GM18951 (cell line): Measurements from ENCODE around the gene SSUH2.

ENCODE experiments used
- POLR2A ChIP-seq: IDR thresholded peaks from 4 replicates; pipeline ENCODE4 v1.6.1; 2011; ENCODE audit warnings: mild to moderate bottlenecking; ENCODE audit not compliant: insufficient read length, insufficient read depth; ENCODE audit errors: extremely low read depth
- in situ Hi-C: fragments of 300-500 bp; cut with MboI; formaldehyde crosslinking; loops from one replicate; pipeline ENCODE4 v1.12.0; 2022; ENCODE audit warnings: low sequenced_read_pairs, mixed read lengths, inconsistent platforms; ENCODE audit not compliant: unreplicated experiment

Gene SSUH2

GRCh38 chr3:8653800-8654408 lies 9.3 kb upstream of the SSUH2 start:
- in situ Hi-C loops = no loop called here
- no peak for TF ChIP-seq POLR2A

GRCh38 chr3:8652324-8652987 lies 7.9 kb upstream of the SSUH2 start:
- in situ Hi-C loops = no loop called here
- no peak for TF ChIP-seq POLR2A

GRCh38 chr3:8651418-8652323 lies 7.1 kb upstream of the SSUH2 start:
- no peak for TF ChIP-seq POLR2A
- in situ Hi-C loops = no loop called here

DNA sequence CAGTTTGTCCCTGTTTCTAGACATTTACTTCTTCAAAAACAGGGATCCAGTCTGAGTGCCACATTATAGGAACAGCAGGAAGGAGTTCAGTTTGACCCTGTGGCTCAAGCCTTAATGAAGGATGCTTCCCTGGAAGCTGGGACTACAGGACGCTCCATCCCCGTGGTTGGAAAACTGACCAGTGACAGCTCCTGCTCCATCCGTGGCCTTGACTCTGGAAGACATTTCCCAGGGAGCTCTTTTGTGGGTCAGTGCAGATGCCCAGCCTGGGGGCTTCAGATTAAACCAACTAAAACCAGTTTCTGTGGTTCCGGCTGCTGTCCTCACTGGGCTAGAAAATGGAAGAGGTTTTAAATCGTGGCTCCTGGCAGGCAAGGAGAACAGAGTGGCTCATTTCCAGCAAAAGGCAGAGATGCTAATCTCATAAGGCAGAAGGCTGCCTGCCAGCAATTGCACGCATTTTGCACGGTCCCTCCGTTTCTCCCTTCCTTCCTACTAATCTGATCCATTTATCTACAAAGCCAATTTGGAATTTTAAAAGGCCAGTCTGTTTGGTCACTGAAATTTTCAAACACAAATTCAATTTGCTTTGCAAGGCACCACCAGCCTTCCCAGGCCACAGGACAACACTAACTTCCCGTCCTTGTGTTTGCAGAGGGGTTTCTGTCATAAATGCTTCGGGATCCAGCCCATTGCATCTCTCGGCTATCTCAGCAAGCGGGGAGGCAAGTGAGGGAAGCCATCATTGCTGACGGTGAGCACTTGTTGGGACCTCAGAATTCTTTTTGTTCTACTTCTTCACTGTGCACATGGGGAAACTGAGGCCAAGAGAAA lies 6.2 kb upstream of the SSUH2 start:
- in situ Hi-C loops = no loop called here
- TF ChIP-seq POLR2A = no peak

GRCh38 chr3:8649757-8650156 lies 5.2 kb upstream of the SSUH2 start:
- TF ChIP-seq POLR2A = no peak
- in situ Hi-C loops = no loop called here

- in situ Hi-C loops = no loop called here
- no peak for TF ChIP-seq POLR2A
Measured at GRCh38 chr3:8648909-8649741, 4.5 kb upstream of the SSUH2 start.

DNA sequence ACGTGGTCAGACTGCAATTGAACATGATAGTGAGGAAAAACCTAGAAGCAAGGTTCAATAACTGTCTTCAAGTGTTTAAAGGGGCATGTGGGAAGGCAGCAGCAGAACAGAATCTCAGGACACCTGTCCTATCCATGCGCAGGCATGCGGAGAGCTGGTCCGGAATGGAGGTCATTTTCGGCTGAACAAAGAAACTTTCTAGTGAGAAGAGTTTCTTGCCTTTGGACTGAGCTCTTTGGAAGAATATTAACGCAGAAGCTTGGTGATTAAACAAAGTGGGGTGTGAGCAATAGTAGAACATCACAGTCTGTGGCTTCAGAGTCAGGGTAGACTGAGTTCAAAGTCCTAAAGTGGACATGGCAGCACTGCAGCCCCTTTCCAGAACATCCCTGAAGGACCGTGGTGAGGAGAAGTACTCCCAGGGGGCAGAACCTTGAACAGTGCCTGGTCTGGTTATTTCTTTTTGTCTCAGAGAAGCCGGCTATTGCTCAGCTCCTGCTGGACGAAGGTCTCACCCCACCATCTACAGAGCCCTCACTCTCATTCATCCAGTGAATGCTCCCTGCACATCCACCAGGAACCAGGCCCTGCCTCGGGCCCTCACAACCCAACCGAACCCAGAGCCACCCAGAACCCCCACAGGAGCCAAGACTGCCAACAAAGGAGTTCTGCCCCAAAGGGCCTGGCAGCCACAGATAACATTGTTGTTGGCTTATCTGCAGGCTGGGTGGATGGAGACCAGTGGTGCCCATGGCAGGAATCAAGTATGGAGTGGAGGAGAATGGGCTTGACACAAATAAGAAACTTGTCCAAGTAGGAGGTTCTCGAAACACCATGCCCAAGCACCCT lies 2.8 kb upstream of the SSUH2 start:
- in situ Hi-C loops = no loop called here
- TF ChIP-seq POLR2A = no peak

DNA sequence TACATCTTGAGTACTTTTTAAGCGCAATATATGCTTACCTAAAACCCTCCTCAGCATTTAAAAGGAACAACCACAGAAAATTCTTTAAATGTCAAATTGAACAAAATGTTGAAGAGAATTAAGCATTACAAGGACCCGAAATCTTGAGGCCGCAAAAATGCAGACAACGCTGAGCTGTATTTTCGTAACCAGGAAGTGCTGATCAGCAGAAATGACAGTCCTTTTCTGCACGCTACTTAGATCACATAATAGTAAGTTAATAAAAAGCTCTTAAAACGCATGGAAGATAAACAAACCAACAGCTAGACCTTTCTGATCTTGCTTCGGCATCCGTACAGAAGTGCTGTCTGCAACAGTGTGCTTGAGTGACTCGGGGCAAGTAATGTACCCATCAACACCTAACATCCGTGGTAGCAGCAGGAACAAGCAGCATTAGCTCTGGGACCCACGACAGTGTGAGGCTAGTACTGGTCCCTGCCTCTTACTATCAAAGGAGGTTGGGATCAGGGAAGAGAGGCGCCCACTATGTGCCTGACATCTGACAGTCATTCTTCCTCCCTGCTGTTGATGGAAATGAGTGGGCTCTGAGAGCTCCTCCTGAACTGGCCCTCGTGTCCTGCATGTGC lies 1.8 kb upstream of the SSUH2 start:
- TF ChIP-seq POLR2A = no peak
- in situ Hi-C loops = no loop called here

DNA sequence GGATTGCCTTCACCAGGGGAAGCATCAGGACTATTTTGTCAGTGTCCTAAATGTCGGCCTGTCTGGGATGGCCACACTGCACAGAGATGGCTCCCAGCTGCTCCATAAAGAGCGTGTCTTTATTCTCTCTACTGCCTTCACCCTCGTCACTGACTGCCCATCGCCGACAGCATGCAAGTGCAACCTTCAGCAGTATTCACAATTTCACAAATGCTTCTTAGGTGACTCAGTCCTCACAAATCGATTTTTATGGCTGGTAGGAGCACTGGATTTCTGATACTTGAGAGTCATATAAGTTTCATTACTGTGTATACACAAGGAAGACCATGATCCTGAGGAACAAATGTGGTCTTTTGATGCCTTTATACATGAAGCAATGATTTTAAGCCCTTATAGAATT lies 1.1 kb upstream of the SSUH2 start:
- TF ChIP-seq POLR2A = no peak
- in situ Hi-C loops = no loop called here

DNA sequence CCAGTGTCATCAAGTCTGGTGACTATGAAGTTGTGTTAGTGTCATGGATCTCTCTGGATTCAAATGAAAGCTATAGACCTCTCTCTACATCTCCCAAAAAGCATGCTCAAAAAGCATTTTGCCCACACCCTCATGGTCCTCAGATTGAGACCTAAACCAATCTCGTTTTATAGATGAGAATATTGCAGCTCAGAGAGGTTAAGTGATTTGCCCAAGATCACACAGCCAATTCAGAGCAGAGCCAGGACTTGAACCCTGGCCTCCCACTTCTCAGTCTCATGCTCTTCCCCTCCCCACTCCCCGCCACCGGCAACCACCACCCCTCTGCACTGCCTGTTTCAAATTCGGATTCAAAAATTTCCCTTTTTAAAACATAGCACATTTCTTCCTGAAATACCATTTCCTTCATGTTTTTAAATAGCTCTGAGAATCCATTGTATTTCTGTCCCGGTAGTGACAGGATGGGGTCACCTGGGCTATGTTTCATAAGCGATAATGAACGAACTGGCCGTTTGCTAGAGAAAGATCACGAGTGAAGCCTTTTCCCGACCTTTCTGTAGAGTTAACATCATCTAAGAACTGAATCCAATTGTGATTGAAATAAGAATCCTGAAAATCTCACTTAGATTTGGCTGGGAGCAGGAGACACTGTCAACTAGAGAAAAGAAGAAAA lies 769 bp downstream of the SSUH2 start:
- in situ Hi-C loops = no loop called here
- no peak for TF ChIP-seq POLR2A
